ENCODE measurements around the gene EEF1AKMT4.

EEF1AKMT4 gene

DNA sequence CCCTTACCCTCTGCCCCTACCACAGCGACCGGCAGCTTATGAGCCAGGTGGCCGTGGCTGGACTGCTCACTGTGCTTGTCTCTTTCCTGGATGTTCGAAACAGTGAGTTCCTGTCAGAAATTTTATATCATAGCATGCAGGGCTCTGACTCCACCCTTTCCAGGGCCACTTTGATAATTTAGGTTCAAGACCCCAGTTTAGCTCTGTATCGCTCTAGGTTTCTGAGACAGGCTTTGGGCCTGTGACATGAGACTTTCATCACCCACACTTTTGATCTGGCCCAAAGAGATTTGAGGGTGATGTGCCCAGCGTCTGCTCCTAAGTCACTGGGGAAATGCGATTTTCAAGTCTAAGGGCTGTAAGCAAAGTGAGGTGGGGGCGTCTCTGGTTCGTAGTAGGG lies 58.4 kb downstream of the EEF1AKMT4 start:
- H3K36me3 ChIP-seq: peaks cover 57% of the 10 kb centered on the region
- TF ChIP-seq, protein P1, sequence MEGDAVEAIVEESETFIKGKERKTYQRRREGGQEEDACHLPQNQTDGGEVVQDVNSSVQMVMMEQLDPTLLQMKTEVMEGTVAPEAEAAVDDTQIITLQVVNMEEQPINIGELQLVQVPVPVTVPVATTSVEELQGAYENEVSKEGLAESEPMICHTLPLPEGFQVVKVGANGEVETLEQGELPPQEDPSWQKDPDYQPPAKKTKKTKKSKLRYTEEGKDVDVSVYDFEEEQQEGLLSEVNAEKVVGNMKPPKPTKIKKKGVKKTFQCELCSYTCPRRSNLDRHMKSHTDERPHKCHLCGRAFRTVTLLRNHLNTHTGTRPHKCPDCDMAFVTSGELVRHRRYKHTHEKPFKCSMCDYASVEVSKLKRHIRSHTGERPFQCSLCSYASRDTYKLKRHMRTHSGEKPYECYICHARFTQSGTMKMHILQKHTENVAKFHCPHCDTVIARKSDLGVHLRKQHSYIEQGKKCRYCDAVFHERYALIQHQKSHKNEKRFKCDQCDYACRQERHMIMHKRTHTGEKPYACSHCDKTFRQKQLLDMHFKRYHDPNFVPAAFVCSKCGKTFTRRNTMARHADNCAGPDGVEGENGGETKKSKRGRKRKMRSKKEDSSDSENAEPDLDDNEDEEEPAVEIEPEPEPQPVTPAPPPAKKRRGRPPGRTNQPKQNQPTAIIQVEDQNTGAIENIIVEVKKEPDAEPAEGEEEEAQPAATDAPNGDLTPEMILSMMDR (IDR thresholded peaks at IDR 0.05; ENCODE audit: low read depth, low read length): no peak
- H3K9me3 ChIP-seq: no peaks in the 10 kb centered on the region

More for the DNA sequence above, 58.4 kb downstream of the EEF1AKMT4 start:
- DNase-seq: no peak
- Histone ChIP-seq H3K27me3 (no peaks in the 10 kb centered on the region), H3K4me1 (peaks cover 7% of the 10 kb centered on the region), H3K4me3 (ENCODE audit: low read depth, low read length) (no peak overlapping the region)

Data from BE2C (cell line).